Smooth muscle cell (in vitro differentiated cells): ENCODE data around the gene HJURP. TPM values are rescaled to one million over a fixed set of nuclear protein-coding genes. Genes with fewer than 3 reads are reported as not detected.
"Not testable (repeated sequence)": the region's sequence is repeated elsewhere in the genome, so short reads cannot be mapped to it uniquely, and the experiment has no call there.

ENCODE experiments used
- DNase-seq: peaks from one replicate; lab custom pipeline; 2025; ENCODE audit not compliant: unreplicated experiment; lab: John Stamatoyannopoulos, UW
- H2AFZ ChIP-seq: fragments of 200-600 bp; sonication (generic); 2 replicates; pipeline ENCODE4 v1.6.0; 2016; ENCODE audit warnings: antibody characterized with exemption, low read depth, mild to moderate bottlenecking
- H3F3A ChIP-seq: fragments of 200-600 bp; sonication (generic); 2 replicates; pipeline ENCODE4 v1.6.0; 2017; ENCODE audit warnings: antibody characterized with exemption, low read depth
- H3K27ac ChIP-seq: fragments of 200-600 bp; sonication (generic); 2 replicates; pipeline ENCODE4 v1.5.1; 2016; ENCODE audit warnings: low read depth, mild to moderate bottlenecking
- H3K27me3 ChIP-seq: fragments of 200-600 bp; sonication (generic); 2 replicates; pipeline ENCODE4 v1.6.1; 2016; ENCODE audit warnings: low read depth, mild to moderate bottlenecking
- H3K36me3 ChIP-seq: fragments of 200-600 bp; sonication (generic); 2 replicates; pipeline ENCODE4 v1.5.1; 2016; ENCODE audit warnings: low read depth
- H3K4me1 ChIP-seq: fragments of 200-600 bp; sonication (generic); 2 replicates; pipeline ENCODE4 v1.5.1; 2016; ENCODE audit warnings: low read depth
- H3K4me2 ChIP-seq: fragments of 200-600 bp; sonication (generic); 2 replicates; pipeline ENCODE4 v1.6.0; 2016; ENCODE audit warnings: mild to moderate bottlenecking
- H3K4me3 ChIP-seq: fragments of 200-600 bp; sonication (generic); 2 replicates; pipeline ENCODE4 v1.5.1; 2016; ENCODE audit warnings: mild to moderate bottlenecking
- H3K79me2 ChIP-seq: fragments of 200-600 bp; sonication (generic); 2 replicates; pipeline ENCODE4 v1.6.0; 2016; ENCODE audit warnings: low read depth, mild to moderate bottlenecking
- H3K9ac ChIP-seq: fragments of 200-600 bp; sonication (generic); 2 replicates; pipeline ENCODE4 v1.6.0; 2016; ENCODE audit warnings: low read depth
- H3K9me3 ChIP-seq: fragments of 200-600 bp; sonication (generic); replicated peaks from 2 replicates; pipeline ENCODE4 v1.5.1; 2016; ENCODE audit warnings: low read depth
- H4K20me1 ChIP-seq: fragments of 200-600 bp; sonication (generic); 2 replicates; pipeline ENCODE4 v1.6.0; 2016; ENCODE audit warnings: low read depth
- WGBS: methylation state at CpG from one replicate; pipeline ENCODE4 v1.1.7; 2016; ENCODE audit warnings: low lambda C conversion rate; 5-methylcytosine and 5-hydroxymethylcytosine counted together
- polyA plus RNA-seq: library from polyadenylated mRNA; unstranded; fragments of >200 nt; fragmentation: Nextera tagmentation; extraction: Ambion mirVana; gene quantifications from 2 replicates; pipeline ENCODE4 v1.2.1, GENCODE V29; 2016
- total RNA-seq: library from RNA; depleted of rRNA; stranded (reverse); fragments of >200 nt; gene quantifications from 2 replicates; pipeline ENCODE4 v1.2.3, GENCODE V29; 2014
- TF ChIP-seq, protein P1 (sequence below): fragments of 200-600 bp; sonication (generic); IDR thresholded peaks from 2 replicates; pipeline ENCODE4 v1.5.1; 2017; ENCODE audit warnings: borderline replicate concordance, mild to moderate bottlenecking, antibody characterized with exemption; ENCODE audit not compliant: insufficient read depth, poor library complexity, severe bottlenecking

Gene HJURP
- total RNA-seq (12.3 and 19.5 TPM in 2 replicates), polyA plus RNA-seq (7.9 and 8.6 TPM in 2 replicates)

GRCh38 chr2:233854241-233854981, at the start of gene HJURP:
Gene HJURP, minus strand, starts transcription at chr2:233854535. Its CDS starts 35 bp downstream, at chr2:233854500.
- TF ChIP-seq, protein P1, sequence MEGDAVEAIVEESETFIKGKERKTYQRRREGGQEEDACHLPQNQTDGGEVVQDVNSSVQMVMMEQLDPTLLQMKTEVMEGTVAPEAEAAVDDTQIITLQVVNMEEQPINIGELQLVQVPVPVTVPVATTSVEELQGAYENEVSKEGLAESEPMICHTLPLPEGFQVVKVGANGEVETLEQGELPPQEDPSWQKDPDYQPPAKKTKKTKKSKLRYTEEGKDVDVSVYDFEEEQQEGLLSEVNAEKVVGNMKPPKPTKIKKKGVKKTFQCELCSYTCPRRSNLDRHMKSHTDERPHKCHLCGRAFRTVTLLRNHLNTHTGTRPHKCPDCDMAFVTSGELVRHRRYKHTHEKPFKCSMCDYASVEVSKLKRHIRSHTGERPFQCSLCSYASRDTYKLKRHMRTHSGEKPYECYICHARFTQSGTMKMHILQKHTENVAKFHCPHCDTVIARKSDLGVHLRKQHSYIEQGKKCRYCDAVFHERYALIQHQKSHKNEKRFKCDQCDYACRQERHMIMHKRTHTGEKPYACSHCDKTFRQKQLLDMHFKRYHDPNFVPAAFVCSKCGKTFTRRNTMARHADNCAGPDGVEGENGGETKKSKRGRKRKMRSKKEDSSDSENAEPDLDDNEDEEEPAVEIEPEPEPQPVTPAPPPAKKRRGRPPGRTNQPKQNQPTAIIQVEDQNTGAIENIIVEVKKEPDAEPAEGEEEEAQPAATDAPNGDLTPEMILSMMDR, result no peak
- Histone ChIP-seq H3K4me2 (peak within 1 kb of the TSS; percentile 95), H3K79me2 (peaks cover 42% of the 10 kb centered on the region), H3F3A (no peaks in the 10 kb centered on the region), H3K27ac (peak within 1 kb of the TSS; percentile 33), H4K20me1 (no peaks in the 10 kb centered on the region), H3K4me1 (peaks cover 17% of the 10 kb centered on the region), H3K9ac (peak within 1 kb of the TSS; percentile 50), H3K27me3 (no peaks in the 10 kb centered on the region), H3K36me3 (no peaks in the 10 kb centered on the region), H3K9me3 (no peaks in the 10 kb centered on the region), H2AFZ (peak within 1 kb of the TSS; percentile 96), H3K4me3 (peak within 1 kb of the TSS; percentile 91)
- WGBS, result 2% methylated on average over 45 of the region's 60 CpGs
- peak; percentile 79 for DNase-seq

DNA sequence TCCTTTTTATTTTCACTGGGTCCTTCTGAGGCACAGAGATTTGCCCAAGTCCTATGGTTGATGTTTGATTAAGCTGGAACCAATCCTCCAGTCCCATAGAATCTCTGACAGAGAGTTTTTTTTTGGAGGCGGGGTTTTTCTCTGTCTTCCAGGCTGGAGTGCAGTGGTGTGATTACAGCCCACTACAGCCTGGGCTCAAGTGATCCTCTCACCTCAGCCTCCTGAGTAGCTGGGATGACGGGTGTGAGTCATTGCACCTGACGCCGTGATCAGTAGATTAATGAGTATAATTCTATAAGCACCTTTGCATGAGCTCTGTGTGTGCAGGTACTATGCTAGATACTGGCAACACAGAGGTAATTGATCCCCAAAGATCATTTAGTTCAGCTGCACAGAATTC, 47.5 kb upstream of the HJURP start:
- peaks cover 38% of the 10 kb centered on the region for H3K27me3 ChIP-seq
- DNase-seq, result no peak
- H3K4me3 ChIP-seq, result no peak overlapping the region
- H3K36me3 ChIP-seq, result no peaks in the 10 kb centered on the region
- no peaks in the 10 kb centered on the region for H3K79me2 ChIP-seq
- 93% methylated on average over 4 of the region's 4 CpGs for WGBS
- H4K20me1 ChIP-seq, result no peaks in the 10 kb centered on the region
- TF ChIP-seq, protein P1, result no peak
- no peak overlapping the region for H3K27ac ChIP-seq
- H3K4me2 ChIP-seq, result no peak overlapping the region
- H3F3A ChIP-seq, result no peaks in the 10 kb centered on the region
- no peak overlapping the region for H2AFZ ChIP-seq
- H3K9me3 ChIP-seq, result no peaks in the 10 kb centered on the region
- H3K4me1 ChIP-seq, result no peaks in the 10 kb centered on the region
- no peak overlapping the region for H3K9ac ChIP-seq

- Histone ChIP-seq H2AFZ (no peak overlapping the region), H4K20me1 (no peaks in the 10 kb centered on the region), H3K4me1 (no peaks in the 10 kb centered on the region), H3K9me3 (no peaks in the 10 kb centered on the region), H3K9ac (no peak overlapping the region), H3K79me2 (no peaks in the 10 kb centered on the region), H3F3A (no peaks in the 10 kb centered on the region), H3K4me3 (no peak overlapping the region), H3K27me3 (peaks cover 38% of the 10 kb centered on the region), H3K36me3 (no peaks in the 10 kb centered on the region), H3K27ac (no peak overlapping the region), H3K4me2 (no peak overlapping the region)
- TF ChIP-seq, protein P1, result no peak
- 71% methylated on average over 4 of the region's 4 CpGs for WGBS
- no peak for DNase-seq
These were observed 47.0 kb upstream of the HJURP start for GRCh38 chr2:233901367-233901766.

- not testable (repeated sequence) for H3K4me3 ChIP-seq, H2AFZ ChIP-seq, H3K36me3 ChIP-seq, H3F3A ChIP-seq, H4K20me1 ChIP-seq, H3K9ac ChIP-seq, H3K9me3 ChIP-seq, H3K27ac ChIP-seq, H3K79me2 ChIP-seq, H3K4me1 ChIP-seq, DNase-seq, H3K4me2 ChIP-seq
- peaks cover 25% of the 10 kb centered on the region for H3K27me3 ChIP-seq
- WGBS, result 83% methylated on average over 2 of the region's 2 CpGs
These were observed 41.9 kb upstream of the HJURP start for GRCh38 chr2:233896253-233896652.
